ENCODE measurements around the gene TSC22D2. TPM values are rescaled to one million over a fixed set of nuclear protein-coding genes. Genes with fewer than 3 reads are reported as not detected.

TSC22D2 gene
- total and polyA plus RNA-seq, 11 donors: 11.5 to 55.8 (median 22.6) TPM

DNA sequence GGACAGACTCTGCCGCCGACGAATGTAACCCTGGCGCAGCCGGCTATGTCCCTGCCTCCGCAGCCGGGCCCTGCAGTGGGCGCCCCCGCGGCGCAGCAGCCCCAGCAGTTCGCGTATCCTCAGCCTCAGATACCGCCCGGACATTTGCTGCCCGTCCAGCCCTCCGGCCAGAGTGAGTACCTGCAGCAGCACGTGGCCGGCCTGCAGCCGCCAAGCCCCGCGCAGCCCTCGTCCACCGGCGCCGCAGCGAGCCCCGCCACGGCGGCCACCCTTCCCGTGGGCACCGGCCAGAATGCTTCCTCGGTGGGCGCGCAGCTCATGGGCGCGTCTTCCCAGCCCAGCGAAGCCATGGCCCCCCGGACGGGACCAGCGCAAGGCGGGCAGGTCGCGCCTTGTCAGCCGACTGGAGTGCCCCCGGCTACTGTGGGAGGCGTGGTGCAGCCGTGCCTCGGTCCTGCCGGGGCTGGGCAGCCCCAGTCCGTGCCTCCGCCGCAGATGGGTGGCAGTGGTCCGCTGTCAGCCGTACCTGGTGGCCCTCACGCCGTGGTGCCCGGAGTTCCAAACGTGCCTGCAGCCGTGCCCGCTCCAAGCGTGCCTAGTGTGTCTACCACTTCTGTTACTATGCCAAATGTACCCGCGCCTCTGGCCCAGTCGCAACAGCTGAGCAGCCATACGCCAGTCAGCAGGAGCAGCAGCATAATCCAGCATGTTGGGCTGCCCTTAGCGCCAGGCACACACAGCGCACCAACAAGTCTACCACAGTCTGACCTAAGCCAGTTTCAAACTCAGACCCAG lies 2.4 kb downstream of the TSC22D2 start:
- WGBS, 4 donors: 0 to 1% (median 0%) methylated on average over 22 to 68 of the region's 68 CpGs
- peaks cover 0 to 5% (median 0%) of the 10 kb centered on the region in 9 donors for H3K36me3 ChIP-seq
- H3K27me3 ChIP-seq: no peaks in the 10 kb centered on the region
- DNase-seq (peak; percentile 44 to 74 (median 47)), ATAC-seq (peak in 3 of 4 donors; percentile 5 to 8 (median 6))
- H3K27ac ChIP-seq: peak overlapping the region; percentile 96 to 100 (median 99)
- H3K9me3 ChIP-seq: no peaks in the 10 kb centered on the region
- intact Hi-C loops (cut with DNase I): loop anchor here in 9 of 10 donors (2.0 to 10.0 kb wide), 11 partner anchors 38 to 186 kb away; no protein-coding TSS in a partner anchor
- peak overlapping the region; percentile 71 to 92 (median 86) for H3K4me3 ChIP-seq
- TF ChIP-seq, protein P1, sequence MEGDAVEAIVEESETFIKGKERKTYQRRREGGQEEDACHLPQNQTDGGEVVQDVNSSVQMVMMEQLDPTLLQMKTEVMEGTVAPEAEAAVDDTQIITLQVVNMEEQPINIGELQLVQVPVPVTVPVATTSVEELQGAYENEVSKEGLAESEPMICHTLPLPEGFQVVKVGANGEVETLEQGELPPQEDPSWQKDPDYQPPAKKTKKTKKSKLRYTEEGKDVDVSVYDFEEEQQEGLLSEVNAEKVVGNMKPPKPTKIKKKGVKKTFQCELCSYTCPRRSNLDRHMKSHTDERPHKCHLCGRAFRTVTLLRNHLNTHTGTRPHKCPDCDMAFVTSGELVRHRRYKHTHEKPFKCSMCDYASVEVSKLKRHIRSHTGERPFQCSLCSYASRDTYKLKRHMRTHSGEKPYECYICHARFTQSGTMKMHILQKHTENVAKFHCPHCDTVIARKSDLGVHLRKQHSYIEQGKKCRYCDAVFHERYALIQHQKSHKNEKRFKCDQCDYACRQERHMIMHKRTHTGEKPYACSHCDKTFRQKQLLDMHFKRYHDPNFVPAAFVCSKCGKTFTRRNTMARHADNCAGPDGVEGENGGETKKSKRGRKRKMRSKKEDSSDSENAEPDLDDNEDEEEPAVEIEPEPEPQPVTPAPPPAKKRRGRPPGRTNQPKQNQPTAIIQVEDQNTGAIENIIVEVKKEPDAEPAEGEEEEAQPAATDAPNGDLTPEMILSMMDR (IDR thresholded peaks at IDR 0.05): no peak
- no peak for TF ChIP-seq POLR2A (IDR thresholded peaks at IDR 0.05)
- H3K4me1 ChIP-seq: peaks cover 0 to 52% (median 30%) of the 10 kb centered on the region in 12 donors

DNA sequence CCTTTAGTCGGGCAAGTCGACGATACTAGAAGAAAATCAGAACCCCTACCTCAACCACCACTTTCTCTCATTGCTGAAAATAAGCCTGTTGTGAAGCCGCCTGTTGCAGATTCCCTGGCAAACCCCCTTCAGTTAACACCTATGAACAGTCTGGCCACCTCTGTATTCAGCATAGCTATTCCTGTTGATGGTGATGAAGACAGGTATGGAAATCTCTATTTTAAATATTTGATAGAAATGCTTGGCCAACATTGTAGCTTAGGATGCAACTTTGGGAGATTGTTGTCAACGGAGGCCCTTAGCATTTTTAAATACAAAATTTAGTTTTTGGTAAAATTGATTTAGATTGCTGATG lies 3.0 kb downstream of the TSC22D2 start:
- H3K27ac ChIP-seq: peak overlapping the region in 10 of 12 donors; percentile 1 to 100 (median 100)
- ATAC-seq (no peak), DNase-seq (no peak)
- H3K27me3 ChIP-seq: no peaks in the 10 kb centered on the region
- TF ChIP-seq, protein P1 (IDR thresholded peaks at IDR 0.05): no peak
- no peak for TF ChIP-seq POLR2A (IDR thresholded peaks at IDR 0.05)
- peaks cover 0 to 7% (median 0%) of the 10 kb centered on the region in 9 donors for H3K36me3 ChIP-seq
- H3K4me3 ChIP-seq: peak overlapping the region; percentile 71 to 92 (median 86)
- 0 to 3% (median 2%) methylated on average over 5 of the region's 5 CpGs for WGBS, 4 donors
- intact Hi-C loops (cut with DNase I): loop anchor here in 9 of 10 donors (2.0 to 10.0 kb wide), 11 partner anchors 38 to 186 kb away; no protein-coding TSS in a partner anchor
- H3K4me1 ChIP-seq: peaks cover 0 to 58% (median 36%) of the 10 kb centered on the region in 12 donors
- no peaks in the 10 kb centered on the region for H3K9me3 ChIP-seq

DNA sequence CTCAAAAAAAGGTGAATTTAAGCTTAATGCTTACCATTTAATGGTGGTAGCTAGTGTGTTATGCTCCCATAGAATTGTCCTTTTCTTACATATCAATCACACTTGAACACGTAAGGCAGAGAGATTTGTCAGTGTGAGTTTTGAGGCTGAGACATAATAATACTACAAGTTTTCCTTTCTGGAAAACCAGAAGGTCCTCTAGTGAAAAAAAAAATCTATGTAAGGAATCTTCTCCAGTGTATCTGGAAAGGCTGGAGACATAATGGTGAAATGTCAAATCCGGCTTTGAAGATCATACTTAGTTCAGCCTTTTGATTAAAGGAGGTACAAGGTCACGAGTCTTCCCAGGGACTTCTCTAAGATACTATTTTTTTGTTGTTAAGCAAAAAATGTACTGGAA lies 3.4 kb downstream of the TSC22D2 start:
- Histone ChIP-seq H3K4me3 (peak overlapping the region; percentile 71 to 92 (median 86)), H3K36me3 (peaks cover 0 to 7% (median 0%) of the 10 kb centered on the region in 9 donors), H3K27me3 (no peaks in the 10 kb centered on the region), H3K9me3 (no peaks in the 10 kb centered on the region), H3K27ac (peak overlapping the region in 8 of 12 donors; percentile 1 to 100 (median 99)), H3K4me1 (peaks cover 0 to 61% (median 39%) of the 10 kb centered on the region in 12 donors)
- no peak for ATAC-seq
- TF ChIP-seq, protein P1 (IDR thresholded peaks at IDR 0.05): no peak
- no peak for TF ChIP-seq POLR2A (IDR thresholded peaks at IDR 0.05)
- intact Hi-C loops (cut with DNase I): loop anchor here in 9 of 10 donors (2.0 to 10.0 kb wide), 11 partner anchors 39 to 187 kb away; no protein-coding TSS in a partner anchor
- no peak for DNase-seq
- WGBS, 4 donors: 2 to 6% (median 4%) methylated on average over 3 of the region's 3 CpGs

DNA sequence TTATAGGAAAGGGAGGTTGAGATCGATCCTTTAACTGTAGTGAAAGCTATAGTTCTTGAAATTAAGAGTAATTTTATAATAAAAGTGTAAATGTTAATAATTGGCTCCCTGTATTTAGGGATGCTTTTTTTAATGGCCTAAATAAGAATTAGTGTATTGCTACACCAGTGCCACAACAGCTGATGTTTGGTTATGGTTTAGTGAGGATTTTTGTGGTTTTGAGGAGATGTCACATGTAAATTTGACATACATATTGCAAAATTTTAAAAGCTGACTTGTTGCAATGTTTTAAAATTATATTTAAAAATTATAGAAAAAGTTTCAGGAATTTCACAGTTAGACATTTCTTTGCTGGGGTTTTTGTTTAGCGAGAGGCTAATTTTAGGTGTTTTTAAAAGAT lies 3.9 kb downstream of the TSC22D2 start:
- no peaks in the 10 kb centered on the region for H3K9me3 ChIP-seq
- peak overlapping the region in 7 of 12 donors; percentile 99 to 100 (median 99) for H3K27ac ChIP-seq
- peaks cover 0 to 7% (median 0%) of the 10 kb centered on the region in 9 donors for H3K36me3 ChIP-seq
- H3K4me3 ChIP-seq: peak overlapping the region; percentile 71 to 92 (median 86)
- peaks cover 0 to 61% (median 41%) of the 10 kb centered on the region in 12 donors for H3K4me1 ChIP-seq
- DNase-seq: no peak
- H3K27me3 ChIP-seq: no peaks in the 10 kb centered on the region
- ATAC-seq: no peak
- intact Hi-C loops (cut with DNase I): loop anchor here in 9 of 10 donors (2.0 to 10.0 kb wide), 12 partner anchors 39 to 187 kb away; no protein-coding TSS in a partner anchor
- TF ChIP-seq, protein P1 (IDR thresholded peaks at IDR 0.05): no peak
- no peak for TF ChIP-seq POLR2A (IDR thresholded peaks at IDR 0.05)
- 17 to 26% (median 23%) methylated on average over 2 of the region's 2 CpGs for WGBS, 4 donors
